ENCODE measurements around the gene SHPK.

DNA sequence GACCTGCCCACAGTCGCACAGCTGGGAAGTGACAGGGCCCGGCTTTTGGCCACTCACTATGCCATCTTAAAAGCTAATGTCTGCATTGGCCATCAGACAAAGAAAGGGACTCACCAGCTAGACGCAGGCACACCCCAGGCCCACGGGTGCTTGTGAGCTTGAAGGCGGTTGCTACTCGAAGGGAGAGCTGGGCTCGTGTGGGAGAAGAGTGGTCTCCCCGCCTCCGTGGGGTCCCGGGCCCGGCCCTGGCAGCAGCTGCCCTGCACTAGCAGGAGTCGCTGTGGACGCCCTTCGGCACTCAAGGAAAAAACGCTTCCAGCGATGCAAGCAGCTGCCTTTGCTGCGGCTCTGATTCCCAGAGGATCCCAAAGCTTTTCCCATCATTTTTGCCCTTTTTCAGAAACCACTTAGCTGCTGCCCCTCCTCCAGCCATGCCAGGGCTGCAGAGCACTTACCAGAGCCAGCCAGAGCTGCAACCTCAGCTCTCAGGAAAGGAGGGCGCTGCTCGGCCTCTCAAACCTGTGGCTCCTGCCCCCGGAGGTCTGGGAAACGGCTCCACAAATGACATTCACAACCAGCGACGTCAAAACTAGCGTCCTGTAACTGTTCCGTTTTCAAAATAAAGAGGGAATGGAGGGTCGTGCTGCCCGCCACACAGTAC, 39.1 kb downstream of the SHPK start:
- TF ChIP-seq, protein P1, sequence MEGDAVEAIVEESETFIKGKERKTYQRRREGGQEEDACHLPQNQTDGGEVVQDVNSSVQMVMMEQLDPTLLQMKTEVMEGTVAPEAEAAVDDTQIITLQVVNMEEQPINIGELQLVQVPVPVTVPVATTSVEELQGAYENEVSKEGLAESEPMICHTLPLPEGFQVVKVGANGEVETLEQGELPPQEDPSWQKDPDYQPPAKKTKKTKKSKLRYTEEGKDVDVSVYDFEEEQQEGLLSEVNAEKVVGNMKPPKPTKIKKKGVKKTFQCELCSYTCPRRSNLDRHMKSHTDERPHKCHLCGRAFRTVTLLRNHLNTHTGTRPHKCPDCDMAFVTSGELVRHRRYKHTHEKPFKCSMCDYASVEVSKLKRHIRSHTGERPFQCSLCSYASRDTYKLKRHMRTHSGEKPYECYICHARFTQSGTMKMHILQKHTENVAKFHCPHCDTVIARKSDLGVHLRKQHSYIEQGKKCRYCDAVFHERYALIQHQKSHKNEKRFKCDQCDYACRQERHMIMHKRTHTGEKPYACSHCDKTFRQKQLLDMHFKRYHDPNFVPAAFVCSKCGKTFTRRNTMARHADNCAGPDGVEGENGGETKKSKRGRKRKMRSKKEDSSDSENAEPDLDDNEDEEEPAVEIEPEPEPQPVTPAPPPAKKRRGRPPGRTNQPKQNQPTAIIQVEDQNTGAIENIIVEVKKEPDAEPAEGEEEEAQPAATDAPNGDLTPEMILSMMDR (IDR thresholded peaks at IDR 0.05; ENCODE audit: low read depth, low read length): no peak
- no peak for TF ChIP-seq EZH2phosphoT487 (IDR thresholded peaks at IDR 0.05; ENCODE audit: low read depth)

Measured in OCI-LY3 (cell line).